Loucy (cell line): Measurements from ENCODE around the gene NR1D2.
"Not testable (repeated sequence)": the region's sequence is repeated elsewhere in the genome, so short reads cannot be mapped to it uniquely, and the experiment has no call there.

ENCODE experiments used
- H2AFZ ChIP-seq: fragments of 200-600 bp; sonication (generic); 2 replicates; pipeline ENCODE4 v1.6.0; 2016; ENCODE audit warnings: antibody characterized with exemption, mild to moderate bottlenecking, low read length, moderate library complexity
- H3F3A ChIP-seq: fragments of 200-600 bp; 2 replicates; pipeline ENCODE4 v1.6.0; 2016; ENCODE audit warnings: antibody characterized with exemption, low read depth, mild to moderate bottlenecking
- H3K27me3 ChIP-seq: fragments of 200-600 bp; sonication (generic); 2 replicates; pipeline ENCODE4 v1.6.1; 2014; ENCODE audit warnings: low read length, mild to moderate bottlenecking; ENCODE audit not compliant: insufficient read depth, poor library complexity, severe bottlenecking
- H3K36me3 ChIP-seq: fragments of 200-600 bp; sonication (generic); 2 replicates; pipeline ENCODE4 v1.6.1; 2016; ENCODE audit warnings: low read length; ENCODE audit not compliant: insufficient read depth
- H3K4me1 ChIP-seq: fragments of 200-600 bp; sonication (generic); 2 replicates; pipeline ENCODE4 v1.5.1; 2014; ENCODE audit warnings: low read length, mild to moderate bottlenecking; ENCODE audit not compliant: insufficient read depth, poor library complexity, severe bottlenecking
- H3K4me2 ChIP-seq: fragments of 200-600 bp; sonication (generic); 2 replicates; pipeline ENCODE4 v1.6.0; 2014; ENCODE audit warnings: antibody characterized with exemption, low read length, low read depth, mild to moderate bottlenecking; ENCODE audit not compliant: poor library complexity, severe bottlenecking
- H3K4me3 ChIP-seq: fragments of 200-600 bp; sonication (generic); 2 replicates; pipeline ENCODE4 v1.5.1; 2014; ENCODE audit warnings: low read length, mild to moderate bottlenecking, mixed read lengths; ENCODE audit not compliant: poor library complexity, severe bottlenecking
- H3K79me2 ChIP-seq: fragments of 200-600 bp; sonication (generic); 2 replicates; pipeline ENCODE4 v1.6.1; 2014; ENCODE audit warnings: low read length; ENCODE audit not compliant: insufficient read depth
- H3K9ac ChIP-seq: fragments of 200-600 bp; sonication (generic); 2 replicates; pipeline ENCODE4 v1.6.0; 2014; ENCODE audit warnings: mild to moderate bottlenecking, low read depth, low read length, moderate library complexity; ENCODE audit not compliant: poor library complexity, severe bottlenecking
- H3K9me2 ChIP-seq: fragments of 200-600 bp; sonication (generic); replicated peaks from 2 replicates; pipeline ENCODE4 v1.6.1; 2016; ENCODE audit warnings: low read depth, low read length, mixed read lengths
- H3K9me3 ChIP-seq: fragments of 200-600 bp; sonication (generic); 2 replicates; pipeline ENCODE4 v1.6.1; 2014; ENCODE audit warnings: mild to moderate bottlenecking, antibody characterized with exemption, low read length, low read depth; ENCODE audit not compliant: insufficient read depth
- H4K20me1 ChIP-seq: fragments of 200-600 bp; sonication (generic); 2 replicates; pipeline ENCODE4 v1.6.0; 2014; ENCODE audit warnings: antibody characterized with exemption, low read length, mild to moderate bottlenecking; ENCODE audit not compliant: insufficient read depth, poor library complexity, severe bottlenecking
- EZH2phosphoT487 ChIP-seq: fragments of 200-600 bp; IDR thresholded peaks from 2 replicates; pipeline ENCODE4 v1.6.1; 2018; ENCODE audit warnings: antibody characterized with exemption, mild to moderate bottlenecking, moderate library complexity, borderline replicate concordance
- TF ChIP-seq, protein P1 (sequence below): fragments of 200-600 bp; sonication (generic); conservative IDR thresholded peaks from 2 replicates; pipeline ENCODE4 v1.5.1; 2014; ENCODE audit warnings: mild to moderate bottlenecking, antibody characterized with exemption, low read length

The NR1D2 gene

DNA sequence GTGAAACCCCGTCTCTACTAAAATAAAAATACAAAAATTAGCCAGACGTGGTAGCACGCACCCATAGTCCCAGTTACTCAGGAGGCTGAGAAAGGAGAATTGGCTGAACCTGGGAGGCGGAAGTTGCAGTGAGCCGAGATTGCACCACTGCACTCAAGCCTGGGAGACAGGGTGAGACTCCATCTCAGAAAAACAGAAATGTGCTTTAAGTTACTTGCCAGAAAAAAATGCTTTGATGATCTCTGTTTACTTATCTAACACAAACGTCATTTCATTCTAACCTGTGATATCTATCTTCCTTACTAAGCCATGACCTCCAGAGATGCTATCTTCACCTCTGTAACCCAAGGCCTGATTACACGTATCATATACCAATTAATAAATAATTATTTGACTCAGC is 35.7 kb upstream of the NR1D2 start:
- Histone ChIP-seq H3K27me3 (no peaks in the 10 kb centered on the region), H4K20me1 (no peaks in the 10 kb centered on the region), H3K9ac (no peak overlapping the region), H3F3A (no peaks in the 10 kb centered on the region), H3K4me1 (no peaks in the 10 kb centered on the region), H3K9me3 (no peaks in the 10 kb centered on the region), H3K9me2 (no peaks in the 10 kb centered on the region), H3K79me2 (no peaks in the 10 kb centered on the region), H2AFZ (no peak overlapping the region), H3K36me3 (no peaks in the 10 kb centered on the region), H3K4me3 (no peak overlapping the region), H3K4me2 (no peak overlapping the region)
- no peak for TF ChIP-seq EZH2phosphoT487
- TF ChIP-seq, protein P1, sequence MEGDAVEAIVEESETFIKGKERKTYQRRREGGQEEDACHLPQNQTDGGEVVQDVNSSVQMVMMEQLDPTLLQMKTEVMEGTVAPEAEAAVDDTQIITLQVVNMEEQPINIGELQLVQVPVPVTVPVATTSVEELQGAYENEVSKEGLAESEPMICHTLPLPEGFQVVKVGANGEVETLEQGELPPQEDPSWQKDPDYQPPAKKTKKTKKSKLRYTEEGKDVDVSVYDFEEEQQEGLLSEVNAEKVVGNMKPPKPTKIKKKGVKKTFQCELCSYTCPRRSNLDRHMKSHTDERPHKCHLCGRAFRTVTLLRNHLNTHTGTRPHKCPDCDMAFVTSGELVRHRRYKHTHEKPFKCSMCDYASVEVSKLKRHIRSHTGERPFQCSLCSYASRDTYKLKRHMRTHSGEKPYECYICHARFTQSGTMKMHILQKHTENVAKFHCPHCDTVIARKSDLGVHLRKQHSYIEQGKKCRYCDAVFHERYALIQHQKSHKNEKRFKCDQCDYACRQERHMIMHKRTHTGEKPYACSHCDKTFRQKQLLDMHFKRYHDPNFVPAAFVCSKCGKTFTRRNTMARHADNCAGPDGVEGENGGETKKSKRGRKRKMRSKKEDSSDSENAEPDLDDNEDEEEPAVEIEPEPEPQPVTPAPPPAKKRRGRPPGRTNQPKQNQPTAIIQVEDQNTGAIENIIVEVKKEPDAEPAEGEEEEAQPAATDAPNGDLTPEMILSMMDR, result no peak

GRCh38 chr3:23911397-23911796 is 33.7 kb upstream of the NR1D2 start:
- no peaks in the 10 kb centered on the region for H3K9me2 ChIP-seq
- H4K20me1 ChIP-seq, result no peaks in the 10 kb centered on the region
- peaks cover 14% of the 10 kb centered on the region for H3K4me1 ChIP-seq
- peaks cover 5% of the 10 kb centered on the region; the same call in 1 of the 2 replicates for H3K79me2 ChIP-seq
- no peak overlapping the region for H3K4me2 ChIP-seq
- H3K9me3 ChIP-seq, result no peaks in the 10 kb centered on the region
- H3K9ac ChIP-seq, result no peak overlapping the region
- TF ChIP-seq, protein P1, result no peak
- TF ChIP-seq EZH2phosphoT487, result no peak
- no peak overlapping the region for H2AFZ ChIP-seq
- H3K4me3 ChIP-seq, result no peak overlapping the region
- H3F3A ChIP-seq, result no peaks in the 10 kb centered on the region
- H3K27me3 ChIP-seq, result no peaks in the 10 kb centered on the region
- no peaks in the 10 kb centered on the region for H3K36me3 ChIP-seq

GRCh38 chr3:23912335-23912734 is 32.8 kb upstream of the NR1D2 start:
- H3K4me3 ChIP-seq, H3K9me3 ChIP-seq, H3K9me2 ChIP-seq, H3K79me2 ChIP-seq, H3K9ac ChIP-seq, H3K27me3 ChIP-seq, H2AFZ ChIP-seq, H3F3A ChIP-seq, H3K4me2 ChIP-seq, H3K36me3 ChIP-seq, H4K20me1 ChIP-seq: not testable (repeated sequence)
- H3K4me1 ChIP-seq, result peaks cover 15% of the 10 kb centered on the region

- TF ChIP-seq, protein P1, result no peak
- no peak for TF ChIP-seq EZH2phosphoT487
- no peaks in the 10 kb centered on the region for H3K9me3 ChIP-seq
- no peaks in the 10 kb centered on the region for H3K9me2 ChIP-seq
- no peak overlapping the region for H3K9ac ChIP-seq
- H3K36me3 ChIP-seq, result peaks cover 4% of the 10 kb centered on the region
- H3K79me2 ChIP-seq, result peaks cover 18% of the 10 kb centered on the region
- no peak overlapping the region for H3K4me3 ChIP-seq
- peaks cover 13% of the 10 kb centered on the region for H3K27me3 ChIP-seq
- H3F3A ChIP-seq, result no peaks in the 10 kb centered on the region
- peaks cover 12% of the 10 kb centered on the region for H4K20me1 ChIP-seq
- H3K4me2 ChIP-seq, result no peak overlapping the region
- peaks cover 15% of the 10 kb centered on the region for H3K4me1 ChIP-seq
- no peak overlapping the region for H2AFZ ChIP-seq
Observed at GRCh38 chr3:23913182-23913581, 31.9 kb upstream of the NR1D2 start.
